NOMO-1 treated with DMSO at 0.1 percent for 48 hours (cell line): ENCODE data around the gene IGSF22.

Source experiments
- DNase-seq: peaks from one replicate; lab custom pipeline; 2025; ENCODE audit not compliant: unreplicated experiment; lab: John Stamatoyannopoulos, UW

Gene IGSF22

GRCh38 chr11:18726040-18726439 is at the start of gene IGSF22:
IGSF22 (minus strand) TSS chr11:18726188; CDS start chr11:18724236, 1,952 bp downstream.
- DNase-seq = no peak

GRCh38 chr11:18774801-18775200 is 48.8 kb upstream of the IGSF22 start:
- DNase-seq = no peak

GRCh38 chr11:18773681-18774080 is 47.7 kb upstream of the IGSF22 start:
- DNase-seq = no peak

GRCh38 chr11:18773104-18773503 is 47.1 kb upstream of the IGSF22 start:
- DNase-seq = no peak

GRCh38 chr11:18772211-18772610 is 46.2 kb upstream of the IGSF22 start:
- DNase-seq = no peak

GRCh38 chr11:18771266-18772035 is 45.5 kb upstream of the IGSF22 start:
- DNase-seq = no peak

- no peak for DNase-seq
Measured at GRCh38 chr11:18770479-18771125, 44.6 kb upstream of the IGSF22 start.

GRCh38 chr11:18769802-18770456 is 43.9 kb upstream of the IGSF22 start:
- DNase-seq = no peak

- no peak for DNase-seq
Measured at GRCh38 chr11:18768978-18769377, 43.0 kb upstream of the IGSF22 start.

GRCh38 chr11:18768472-18768901 is 42.5 kb upstream of the IGSF22 start:
- DNase-seq = peak; percentile 83

- DNase-seq = no peak
Measured at GRCh38 chr11:18766015-18766414, 40.0 kb upstream of the IGSF22 start.

- no peak for DNase-seq
Measured at GRCh38 chr11:18765554-18765953, 39.6 kb upstream of the IGSF22 start.

- DNase-seq = no peak
Measured at GRCh38 chr11:18761741-18762140, 35.8 kb upstream of the IGSF22 start.

- DNase-seq = no peak
Measured at GRCh38 chr11:18761144-18761543, 35.2 kb upstream of the IGSF22 start.

GRCh38 chr11:18757811-18758210 is 31.8 kb upstream of the IGSF22 start:
- no peak for DNase-seq

- no peak for DNase-seq
Measured at GRCh38 chr11:18756889-18757288, 30.9 kb upstream of the IGSF22 start.

- DNase-seq = no peak
Measured at GRCh38 chr11:18754308-18754707, 28.3 kb upstream of the IGSF22 start.

GRCh38 chr11:18752502-18752901 is 26.5 kb upstream of the IGSF22 start:
- DNase-seq = no peak

GRCh38 chr11:18750944-18751343 is 25.0 kb upstream of the IGSF22 start:
- DNase-seq = no peak

- DNase-seq = no peak
Measured at GRCh38 chr11:18749681-18750319, 23.8 kb upstream of the IGSF22 start.

- no peak for DNase-seq
Measured at GRCh38 chr11:18748766-18749365, 22.9 kb upstream of the IGSF22 start.
